Upper lobe of left lung (tissue), 6 donors: ENCODE results near the gene CRHR2. TPM values are rescaled to one million over a fixed set of nuclear protein-coding genes. Genes with fewer than 3 reads are reported as not detected.
A peak's percentile ranks its signal among the peaks of the same experiment; 100 is the strongest.

Experiments
- ATAC-seq, 2 donors: fragments of 200-7000 bp; cut with Tn5 transposase; one replicate each; pipeline ENCODE4 v1.9.1; 2022; ENCODE audit warnings: mild to moderate bottlenecking in 2 of 2, moderate library complexity in 2 of 2; ENCODE audit not compliant: low FRiP score in 2 of 2
- DNase-seq, 2 donors: peaks; one replicate each; pipeline ENCODE4 v3.0.0-alpha.2; 2019 to 2020
- H3K27ac ChIP-seq, 4 donors: fragments of 200-600 bp; sonication (generic); one replicate each; pipeline ENCODE4 v1.5.1; 2016 to 2019
- H3K27me3 ChIP-seq, 4 donors: fragments of 200-600 bp; sonication (generic); one replicate each; pipeline ENCODE4 v1.5.1; 2017 to 2019
- H3K36me3 ChIP-seq, 4 donors: fragments of 200-600 bp; sonication (generic); one replicate each; pipeline ENCODE4 v1.5.1; 2016 to 2019
- H3K4me1 ChIP-seq, 4 donors: fragments of 200-600 bp; sonication (generic); one replicate each; pipeline ENCODE4 v1.5.1; 2018 to 2019
- H3K4me3 ChIP-seq, 4 donors: fragments of 200-600 bp; sonication (generic); one replicate each; pipeline ENCODE4 v1.5.1; 2017 to 2019; ENCODE audit warnings: mild to moderate bottlenecking in 2 of 4, moderate library complexity in 1 of 4
- H3K9me3 ChIP-seq, 4 donors: fragments of 200-600 bp; sonication (generic); one replicate each; pipeline ENCODE4 v1.5.1; 2018 to 2019
- CTCF ChIP-seq, 6 experiments: fragments of 450-650 bp in 4 of 6; fragments of 200-600 bp in 2 of 6; sonication (generic) in 2 of 6; IDR thresholded peaks; one replicate each; pipeline ENCODE4 v1.5.1; 2016 to 2019; ENCODE audit warnings: antibody characterized with exemption in 6 of 6
- EP300 ChIP-seq, 4 donors: sonication (generic); formaldehyde crosslinking; IDR thresholded peaks; one replicate each; pipeline ENCODE4 v1.5.1; 2017; ENCODE audit warnings: antibody characterized with exemption in 4 of 4, control low read depth in 2 of 4
- POLR2A ChIP-seq, 4 donors: fragments of 450-650 bp; IDR thresholded peaks; one replicate each; pipeline ENCODE4 v1.5.1; 2016 to 2017; ENCODE audit warnings: antibody characterized with exemption in 4 of 4, mild to moderate bottlenecking in 2 of 4
- POLR2AphosphoS5 ChIP-seq, 2 donors: sonication (generic); formaldehyde crosslinking; IDR thresholded peaks; one replicate each; pipeline ENCODE4 v1.5.1; 2017; ENCODE audit warnings: antibody characterized with exemption in 2 of 2
- WGBS, 2 donors: methylation state at CpG; one replicate each; pipeline ENCODE4 v1.1.5; 2017 to 2018; 5-methylcytosine and 5-hydroxymethylcytosine counted together
- total RNA-seq, 6 donors: library from RNA; depleted of rRNA in 4 of 6; stranded (reverse); fragments of >200 nt in 4 of 6; gene quantifications; one replicate each; pipeline versions ENCODE4 v1.1.0 to v1.2.1, GENCODE V29; 2016 to 2021
- donor health status: DM: no; HTN: no; CAD: no; lungs with moderate emphysema.
- donor health status: DM: no; HTN: yes; CAD: no; lungs with severe emphysema.

The CRHR2 gene
- total RNA-seq, 6 donors from 2014 or later, result 0.10 to 1.0 (median 0.44) TPM; not detected in 2

- no peak for DNase-seq
- no peak overlapping the region for H3K27ac ChIP-seq
- no peaks in the 10 kb centered on the region for H3K36me3 ChIP-seq
- H3K4me1 ChIP-seq, result peaks cover 0 to 9% (median 3%) of the 10 kb centered on the region in 4 donors
- H3K27me3 ChIP-seq, result no peaks in the 10 kb centered on the region
- ATAC-seq, result no peak
- H3K4me3 ChIP-seq, result no peak overlapping the region
- H3K9me3 ChIP-seq, result no peaks in the 10 kb centered on the region
- TF ChIP-seq CTCF (IDR thresholded peaks at IDR 0.05), result no peak
- no peak for TF ChIP-seq POLR2A (IDR thresholded peaks at IDR 0.05)
- TF ChIP-seq POLR2AphosphoS5 (IDR thresholded peaks at IDR 0.05), result no peak
- no peak for TF ChIP-seq EP300 (IDR thresholded peaks at IDR 0.05)
- 88 to 92% methylated on average over 4 of the region's 4 CpGs for WGBS, 2 donors
Measured at GRCh38 chr7:30708412-30708811, 26.2 kb upstream of the CRHR2 start.

DNA sequence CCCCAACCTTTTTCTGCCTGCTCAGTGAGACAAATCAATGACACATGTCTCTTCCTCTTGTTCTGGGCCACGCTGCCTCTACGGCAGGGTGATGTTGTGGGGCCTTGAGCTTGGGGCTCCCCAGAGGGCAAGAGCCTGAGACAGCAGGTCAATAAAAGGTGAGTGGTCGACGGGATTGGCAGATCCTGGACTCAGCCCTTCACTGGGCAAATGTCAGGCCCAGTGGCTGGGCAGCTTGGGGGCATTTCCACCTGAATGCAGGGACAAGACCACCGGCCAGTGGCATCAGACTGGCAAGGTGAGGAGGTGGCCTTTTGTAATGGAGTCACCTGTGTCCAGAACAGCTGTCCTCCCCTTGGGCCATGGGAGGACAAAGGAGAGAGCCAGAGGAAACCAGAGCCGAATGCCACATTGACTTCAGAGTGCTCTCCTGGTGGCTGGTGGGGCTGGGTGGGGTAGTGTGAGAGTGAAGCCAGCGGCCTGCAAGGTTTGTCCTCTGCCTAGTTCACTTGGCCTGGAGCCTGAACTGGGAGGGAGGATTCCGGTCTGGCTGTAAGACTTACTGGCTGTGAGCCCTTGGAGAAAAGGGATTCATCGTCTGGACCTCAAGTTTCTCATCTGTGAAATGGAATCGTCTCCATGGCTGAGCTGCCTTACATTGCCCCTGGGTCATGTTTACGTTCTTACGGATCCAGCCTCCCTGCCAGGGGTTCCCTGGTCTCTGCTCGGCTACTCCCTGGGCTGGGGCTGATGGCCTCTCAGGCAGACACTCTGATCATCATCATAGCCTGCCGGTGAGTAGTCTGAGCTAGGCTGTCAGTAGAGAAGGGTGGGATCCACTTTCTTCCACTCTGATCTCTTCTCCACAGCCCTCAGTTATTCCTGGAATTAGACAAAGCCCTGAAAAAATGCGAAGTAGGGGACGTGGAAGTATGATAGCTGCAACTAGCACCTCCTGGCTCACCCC, 25.4 kb upstream of the CRHR2 start:
- Histone ChIP-seq H3K36me3 (no peaks in the 10 kb centered on the region), H3K27me3 (no peaks in the 10 kb centered on the region), H3K4me1 (peaks cover 0 to 9% (median 3%) of the 10 kb centered on the region in 4 donors), H3K4me3 (no peak overlapping the region), H3K27ac (no peak overlapping the region), H3K9me3 (no peaks in the 10 kb centered on the region)
- DNase-seq (peak in 1 of 2 donors; percentile 33), ATAC-seq (peak in 1 of 2 donors; percentile 77)
- WGBS, 2 donors, result 79 to 85% methylated on average over 12 to 16 of the region's 16 CpGs
- TF ChIP-seq EP300 (IDR thresholded peaks at IDR 0.05) (no peak), POLR2AphosphoS5 (IDR thresholded peaks at IDR 0.05) (no peak), POLR2A (IDR thresholded peaks at IDR 0.05) (no peak), CTCF (IDR thresholded peaks at IDR 0.05) (no peak)

- peaks cover 0 to 9% (median 3%) of the 10 kb centered on the region in 4 donors for H3K4me1 ChIP-seq
Measured at GRCh38 chr7:30706908-30707307, 24.7 kb upstream of the CRHR2 start.

DNA sequence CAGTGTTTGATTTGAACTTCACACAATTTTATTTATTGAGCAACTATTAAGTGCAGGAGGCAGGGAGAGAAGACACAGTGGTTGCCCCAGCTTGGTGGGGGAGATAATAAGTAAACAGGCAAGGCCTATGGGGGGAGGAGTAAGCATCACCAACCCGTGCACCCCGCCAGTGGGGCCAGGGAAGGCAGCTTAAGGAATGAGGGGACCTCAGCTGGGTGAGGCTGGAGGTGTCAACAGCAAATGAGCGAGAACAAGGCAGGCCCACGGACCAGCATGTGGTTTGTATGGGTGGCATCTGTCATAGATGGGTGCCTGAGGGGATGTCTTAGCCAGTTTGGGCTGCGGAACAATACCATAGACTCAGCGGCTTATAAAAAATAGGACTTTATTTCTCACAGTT, 24.1 kb upstream of the CRHR2 start:
- H3K4me1 ChIP-seq, result peaks cover 0 to 9% (median 3%) of the 10 kb centered on the region in 4 donors
- ATAC-seq (no peak), DNase-seq (no peak)
- H3K9me3 ChIP-seq, result no peaks in the 10 kb centered on the region
- H3K27ac ChIP-seq, result no peak overlapping the region
- H3K4me3 ChIP-seq, result no peak overlapping the region
- no peak for TF ChIP-seq POLR2A (IDR thresholded peaks at IDR 0.05)
- TF ChIP-seq EP300 (IDR thresholded peaks at IDR 0.05), result no peak
- TF ChIP-seq POLR2AphosphoS5 (IDR thresholded peaks at IDR 0.05), result no peak
- no peaks in the 10 kb centered on the region for H3K36me3 ChIP-seq
- H3K27me3 ChIP-seq, result no peaks in the 10 kb centered on the region
- WGBS, 2 donors, result 93 to 100% methylated on average over 6 of the region's 6 CpGs

More at GRCh38 chr7:30706908-30707307, 24.7 kb upstream of the CRHR2 start:
- no peak overlapping the region for H3K27ac ChIP-seq
- peak in 1 of 2 donors; percentile 23 for ATAC-seq
- H3K9me3 ChIP-seq, result no peaks in the 10 kb centered on the region
- no peaks in the 10 kb centered on the region for H3K27me3 ChIP-seq
- no peaks in the 10 kb centered on the region for H3K36me3 ChIP-seq
- WGBS, 2 donors, result 80 to 85% methylated on average over 5 to 6 of the region's 6 CpGs
- TF ChIP-seq EP300 (IDR thresholded peaks at IDR 0.05) (no peak), CTCF (IDR thresholded peaks at IDR 0.05) (no peak), POLR2A (IDR thresholded peaks at IDR 0.05) (no peak), POLR2AphosphoS5 (IDR thresholded peaks at IDR 0.05) (no peak)
- H3K4me3 ChIP-seq, result no peak overlapping the region
- DNase-seq, result peak in 1 of 2 donors; percentile 48

DNA sequence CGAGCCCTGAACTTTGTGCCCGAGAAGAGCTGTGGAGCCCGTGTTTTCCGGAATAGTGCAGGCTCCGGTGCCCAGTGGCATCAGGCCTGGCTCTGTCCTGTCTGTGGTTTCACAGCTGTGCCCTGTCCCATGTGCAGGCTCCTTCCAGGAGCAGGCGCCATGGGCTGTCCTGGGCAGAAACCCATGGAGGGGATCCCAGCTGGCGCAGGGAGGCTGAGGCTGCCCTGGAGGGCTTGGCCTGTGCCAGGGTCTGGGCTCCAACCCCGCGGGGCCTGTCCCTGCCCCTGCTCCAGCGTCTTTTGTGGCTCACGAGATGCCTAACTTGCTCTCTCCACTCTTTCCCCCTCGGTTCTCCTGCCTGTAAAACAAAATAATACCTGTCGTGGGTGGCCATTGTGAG, 23.3 kb upstream of the CRHR2 start:
- DNase-seq (peak in 1 of 2 donors; percentile 63), ATAC-seq (peak in 1 of 2 donors; percentile 12)
- H3K4me3 ChIP-seq, result no peak overlapping the region
- TF ChIP-seq CTCF (IDR thresholded peaks at IDR 0.05) (no peak), EP300 (IDR thresholded peaks at IDR 0.05) (no peak), POLR2A (IDR thresholded peaks at IDR 0.05) (no peak), POLR2AphosphoS5 (IDR thresholded peaks at IDR 0.05) (no peak)
- H3K4me1 ChIP-seq, result peaks cover 0 to 9% (median 3%) of the 10 kb centered on the region in 4 donors
- H3K9me3 ChIP-seq, result no peaks in the 10 kb centered on the region
- 88 to 92% methylated on average over 10 to 13 of the region's 13 CpGs for WGBS, 2 donors
- H3K36me3 ChIP-seq, result no peaks in the 10 kb centered on the region
- no peaks in the 10 kb centered on the region for H3K27me3 ChIP-seq
- no peak overlapping the region for H3K27ac ChIP-seq
